Stimulated activated naive CD4-positive, alpha-beta T cell treated with Interleukin-2 at 50 U/mL for 16 hours (primary cell): Measurements from ENCODE around the gene RNF213.

Experiments used
- DNase-seq: peaks from one replicate; lab custom pipeline; 2025; lab: John Stamatoyannopoulos, UW

RNF213 gene

GRCh38 chr17:80352216-80352895, 91.7 kb downstream of the RNF213 start:
- no peak for DNase-seq

DNA sequence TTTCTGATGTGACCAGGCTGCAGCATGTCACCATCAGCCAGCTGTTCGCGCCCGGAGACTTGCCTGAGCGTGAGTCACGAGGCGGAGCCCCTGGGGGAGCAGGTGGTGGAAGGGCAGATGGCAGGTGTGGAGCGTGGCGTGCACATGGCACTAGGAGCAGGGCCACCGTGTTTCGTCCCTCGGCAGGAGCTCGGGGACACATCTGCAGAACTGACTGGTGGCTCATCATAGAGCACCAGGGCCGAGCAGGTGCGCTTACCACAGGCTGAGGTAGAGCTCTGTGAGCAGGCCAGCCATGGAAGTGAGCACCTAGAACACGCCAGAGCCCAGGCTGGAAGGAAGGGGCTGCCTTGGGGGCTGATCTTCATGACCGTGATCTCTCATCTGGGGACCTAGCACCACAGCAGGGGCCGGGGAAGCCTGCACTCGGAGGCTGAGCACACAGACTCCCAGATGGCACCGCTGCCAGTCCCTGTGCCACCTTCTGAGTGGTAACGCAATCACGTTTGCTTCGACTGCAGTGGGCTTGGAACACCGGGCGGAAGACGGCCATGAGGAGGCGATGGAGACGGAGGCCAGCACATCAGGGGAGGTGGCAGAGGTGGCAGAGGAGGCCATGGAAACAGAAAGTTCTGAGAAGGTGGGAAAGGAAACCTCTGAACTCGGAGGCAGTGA, 92.5 kb downstream of the RNF213 start:
- no peak for DNase-seq

- DNase-seq, result no peak
Observed at GRCh38 chr17:80353718-80354275, 93.1 kb downstream of the RNF213 start.

- DNase-seq, result no peak
Observed at GRCh38 chr17:80354336-80354735, 93.7 kb downstream of the RNF213 start.

- no peak for DNase-seq
Observed at GRCh38 chr17:80356231-80356856, 95.7 kb downstream of the RNF213 start.

DNA sequence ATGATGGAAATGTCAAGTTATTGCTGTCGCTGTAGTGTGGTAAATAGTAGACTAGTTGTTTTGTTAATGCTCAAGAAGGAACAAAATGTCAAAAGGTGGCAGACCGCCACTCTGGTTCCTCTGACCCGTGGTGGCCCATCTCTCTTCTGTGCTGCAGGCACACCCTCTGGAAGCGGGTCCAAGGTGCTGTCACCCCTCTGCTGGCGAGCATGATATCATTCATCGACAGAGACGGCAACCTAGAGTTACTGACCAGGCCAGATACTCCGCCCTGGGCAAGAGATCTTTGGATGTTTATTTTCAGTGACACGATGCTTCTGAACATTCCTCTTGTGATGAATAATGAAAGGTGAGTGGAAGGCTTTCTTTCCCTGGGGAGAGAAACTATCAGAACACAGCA, 97.5 kb downstream of the RNF213 start:
- DNase-seq, result no peak

DNA sequence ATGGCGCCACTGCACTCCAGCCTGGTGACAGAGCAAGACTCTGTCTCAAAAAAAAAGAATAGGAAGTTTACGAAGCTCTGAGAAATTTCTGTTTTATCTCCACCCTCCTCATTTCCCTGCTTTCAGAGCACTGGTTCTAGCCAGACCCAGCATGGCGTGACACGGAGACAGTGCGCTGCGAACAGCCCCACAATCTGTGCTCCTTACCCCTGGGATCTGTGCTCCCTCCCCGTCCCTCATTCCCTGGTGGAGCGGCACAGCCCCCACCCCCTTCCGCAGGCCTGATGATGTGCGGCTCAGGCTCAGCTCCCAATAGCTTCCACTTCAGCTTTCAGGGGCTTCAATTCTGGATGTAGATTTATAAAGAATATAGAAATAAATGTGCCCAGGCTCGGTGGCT, 98.2 kb downstream of the RNF213 start:
- DNase-seq, result no peak

- no peak for DNase-seq
Observed at GRCh38 chr17:80359422-80360110, 98.9 kb downstream of the RNF213 start.

- no peak for DNase-seq
Observed at GRCh38 chr17:80360396-80360795, 99.7 kb downstream of the RNF213 start.

DNA sequence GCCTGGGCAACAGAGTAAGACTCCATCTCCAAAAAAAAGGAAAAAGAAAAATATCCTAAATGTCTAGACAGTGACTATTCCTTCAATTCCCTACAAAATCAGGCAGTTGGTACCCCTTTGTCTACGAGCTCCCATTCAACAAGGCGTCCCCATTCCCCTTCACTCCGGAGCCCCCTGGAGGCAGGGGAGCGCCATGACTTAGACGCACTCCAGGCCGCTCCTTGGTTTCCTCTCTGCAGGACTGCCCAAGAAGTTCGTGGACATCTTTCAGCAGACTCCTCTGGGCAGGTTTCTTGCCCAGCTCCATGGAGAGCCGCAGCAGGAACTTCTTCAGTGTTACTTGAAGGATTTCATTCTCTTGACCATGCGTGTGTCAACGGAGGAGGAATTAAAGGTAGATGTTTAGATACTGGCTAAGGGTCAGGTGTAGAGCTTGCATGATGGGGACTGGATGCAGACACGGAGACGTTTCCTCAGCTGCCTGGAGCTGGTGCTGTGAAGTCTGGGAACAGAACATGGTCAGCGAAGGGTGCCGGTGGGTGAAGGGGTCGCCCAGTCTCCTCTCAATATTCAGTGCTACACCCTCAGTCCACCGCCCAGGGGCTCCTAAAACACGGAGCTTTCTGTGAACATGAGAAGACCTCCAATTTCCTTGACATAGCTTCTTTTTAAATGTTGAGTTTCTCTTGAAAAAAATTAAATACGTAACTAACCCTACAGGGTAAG, 101.0 kb downstream of the RNF213 start:
- DNase-seq, result no peak

GRCh38 chr17:80362428-80363119, 101.9 kb downstream of the RNF213 start:
- DNase-seq, result no peak

- DNase-seq, result no peak
Observed at GRCh38 chr17:80363120-80363515, 102.5 kb downstream of the RNF213 start.

DNA sequence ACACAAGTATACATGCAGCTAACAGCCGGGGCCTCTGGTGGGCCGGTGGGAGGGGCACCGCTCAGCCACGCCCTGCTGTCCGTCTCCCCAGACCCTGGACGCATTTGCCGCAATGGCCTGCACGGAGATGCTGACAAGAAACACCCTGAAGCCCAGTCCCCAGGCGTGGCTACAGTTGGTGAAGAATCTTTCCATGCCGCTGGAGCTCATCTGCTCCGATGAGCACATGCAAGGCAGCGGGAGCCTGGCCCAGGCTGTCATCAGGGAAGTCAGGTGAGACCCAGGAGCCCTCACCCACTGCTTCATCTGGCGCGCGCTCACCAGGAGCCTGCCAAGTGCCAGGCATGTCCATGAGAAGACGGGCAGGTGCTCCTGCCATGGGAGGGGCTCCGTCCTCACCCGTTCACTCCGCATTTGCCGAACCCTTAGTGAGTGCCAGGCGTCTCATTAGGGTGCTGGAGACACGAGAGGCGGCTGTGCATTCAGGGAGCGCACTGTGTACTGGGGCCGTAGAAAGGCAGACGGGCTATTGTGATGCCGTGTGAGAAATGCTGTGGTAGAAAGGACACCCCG, 103.0 kb downstream of the RNF213 start:
- DNase-seq, result no peak

DNA sequence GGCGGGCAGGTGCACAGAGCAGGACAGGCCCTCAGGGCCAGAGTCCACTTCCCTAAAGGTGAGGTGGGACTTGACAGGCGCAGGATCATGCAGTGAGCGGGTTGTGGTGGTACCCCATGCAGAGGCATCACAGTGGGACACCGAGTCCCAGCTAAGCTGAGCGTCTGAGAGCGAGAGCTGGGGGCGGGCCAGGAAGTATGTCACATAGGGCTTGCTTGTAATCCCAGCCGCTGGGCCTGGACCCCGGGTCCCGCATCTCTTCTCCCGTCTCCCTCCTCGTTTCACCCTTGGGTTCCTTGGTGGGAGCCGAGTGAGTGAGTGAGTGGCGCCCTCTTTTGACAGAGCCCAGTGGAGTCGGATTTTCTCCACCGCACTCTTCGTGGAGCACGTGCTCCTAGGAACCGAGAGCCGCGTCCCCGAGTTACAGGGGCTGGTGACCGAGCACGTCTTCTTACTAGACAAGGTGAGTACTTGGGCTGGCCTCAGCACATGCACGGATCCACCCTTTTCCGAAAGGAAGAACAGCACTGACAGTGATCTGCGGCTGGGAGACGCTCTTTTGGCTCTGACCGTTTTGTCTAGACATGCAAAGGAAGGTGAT, 103.5 kb downstream of the RNF213 start:
- DNase-seq, result no peak

DNA sequence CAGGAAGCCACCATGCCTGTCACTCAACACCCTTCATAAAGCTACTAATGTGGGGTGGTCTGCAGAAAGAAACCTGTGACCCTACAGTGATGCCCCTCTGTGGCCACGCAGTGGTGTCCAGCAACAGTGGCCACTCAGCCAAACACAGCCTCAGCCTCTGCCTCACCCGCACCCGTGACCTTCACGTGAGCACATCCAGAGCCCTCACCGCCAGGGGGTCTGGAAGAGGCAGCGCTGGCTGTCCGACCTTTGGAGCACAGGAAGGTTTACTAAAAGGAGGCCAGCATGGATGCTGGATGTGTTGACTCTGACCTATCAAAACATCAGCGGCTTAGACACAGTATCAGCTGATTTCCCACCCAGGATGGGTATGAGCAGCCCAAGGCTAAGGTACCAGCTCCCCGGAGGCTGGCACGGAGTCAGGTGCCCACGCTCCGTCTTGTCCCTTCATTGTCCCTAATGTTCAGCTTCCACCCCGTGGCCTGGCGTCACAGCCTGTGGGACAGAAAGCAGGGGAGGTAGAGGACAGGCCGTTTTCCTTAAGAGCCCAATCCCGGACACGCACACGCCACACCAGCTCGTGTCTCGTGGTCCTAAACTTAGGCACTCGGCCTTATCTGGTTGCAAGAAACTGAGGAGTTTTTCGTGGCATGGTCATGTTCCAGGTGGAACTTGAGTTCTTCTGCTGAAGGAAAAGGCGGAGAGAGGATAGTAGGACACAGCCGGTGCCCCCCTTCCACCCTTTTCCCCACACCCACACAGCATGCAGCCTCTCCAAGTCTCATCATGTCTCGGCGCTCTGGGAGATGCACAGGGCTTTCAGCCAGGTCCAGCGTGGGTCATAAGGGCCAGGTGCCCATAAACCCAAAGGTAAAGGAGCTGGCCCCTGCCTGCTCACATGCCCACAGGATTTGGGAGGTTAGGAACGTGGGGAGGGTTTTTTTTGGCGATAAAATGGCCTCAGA, 104.6 kb downstream of the RNF213 start:
- no peak for DNase-seq

DNA sequence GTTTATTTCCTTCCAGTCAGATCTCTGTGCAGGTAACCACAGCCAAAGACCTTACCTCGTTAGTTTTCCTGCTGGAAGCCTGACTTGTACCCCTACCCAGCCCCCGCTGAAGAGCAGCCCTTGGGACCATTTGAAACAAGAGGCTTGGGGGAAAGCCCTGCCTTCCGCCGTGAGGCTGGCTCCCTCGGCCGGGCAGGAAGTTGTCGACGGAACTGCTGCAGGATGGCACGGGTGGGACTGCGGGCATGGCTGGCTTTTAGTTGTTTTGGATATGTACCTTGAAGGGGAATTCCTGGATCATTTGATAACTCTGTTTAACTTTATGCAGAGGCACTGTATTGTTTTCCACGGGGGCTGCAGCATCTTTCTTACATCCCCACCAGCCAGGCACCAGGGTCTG, 105.3 kb downstream of the RNF213 start:
- DNase-seq, result no peak

GRCh38 chr17:80367503-80367902, 106.9 kb downstream of the RNF213 start:
- no peak for DNase-seq

GRCh38 chr17:80371196-80371595, 110.5 kb downstream of the RNF213 start:
- DNase-seq, result no peak

GRCh38 chr17:80372456-80372855, 111.8 kb downstream of the RNF213 start:
- no peak for DNase-seq
